ENCODE measurements around the gene ITLN1.
"Not testable (repeated sequence)": the region's sequence is repeated elsewhere in the genome, so short reads cannot be mapped to it uniquely, and the experiment has no call there.

ITLN1 gene

GRCh38 chr1:160883581-160884513 lies 1.1 kb downstream of the ITLN1 start:
- intact Hi-C loops (cut with DNase I), result no loop called here
- peak in 1 of 10 donors; percentile 48 for DNase-seq

GRCh38 chr1:160882582-160882981 lies 2.4 kb downstream of the ITLN1 start:
- intact Hi-C loops (cut with DNase I), result no loop called here
- DNase-seq, result no peak

GRCh38 chr1:160881264-160881663 lies 3.7 kb downstream of the ITLN1 start:
- intact Hi-C loops (cut with DNase I); DNase-seq: not testable (repeated sequence)

- no peak for DNase-seq
- intact Hi-C loops (cut with DNase I), result no loop called here
Measured at GRCh38 chr1:160880216-160880615, 4.8 kb downstream of the ITLN1 start.

GRCh38 chr1:160879056-160879455 lies 5.9 kb downstream of the ITLN1 start:
- intact Hi-C loops (cut with DNase I), result no loop called here

GRCh38 chr1:160877221-160877620 lies 7.8 kb downstream of the ITLN1 start:
- intact Hi-C loops (cut with DNase I), result no loop called here

More at GRCh38 chr1:160879056-160879455, 5.9 kb downstream of the ITLN1 start:
- peak in 1 of 10 donors; percentile 25 for DNase-seq

GRCh38 chr1:160876311-160876710 lies 8.7 kb downstream of the ITLN1 start:
- no peak for DNase-seq
- intact Hi-C loops (cut with DNase I), result no loop called here

More at GRCh38 chr1:160877221-160877620, 7.8 kb downstream of the ITLN1 start:
- no peak for DNase-seq

GRCh38 chr1:160875591-160875990 lies 9.4 kb downstream of the ITLN1 start:
- intact Hi-C loops (cut with DNase I); DNase-seq: not testable (repeated sequence)

- intact Hi-C loops (cut with DNase I), result no loop called here
- DNase-seq, result no peak
Measured at GRCh38 chr1:160874935-160875334, 10.0 kb downstream of the ITLN1 start.

GRCh38 chr1:160868141-160868540 lies 16.8 kb downstream of the ITLN1 start:
- DNase-seq, result no peak
- intact Hi-C loops (cut with DNase I), result no loop called here

- DNase-seq; intact Hi-C loops (cut with DNase I): not testable (repeated sequence)
Measured at GRCh38 chr1:160867651-160868050, 17.3 kb downstream of the ITLN1 start.

- intact Hi-C loops (cut with DNase I), result no loop called here
- DNase-seq, result no peak
Measured at GRCh38 chr1:160866695-160867260, 18.2 kb downstream of the ITLN1 start.

- no peak for DNase-seq
- intact Hi-C loops (cut with DNase I), result no loop called here
Measured at GRCh38 chr1:160866001-160866694, 18.8 kb downstream of the ITLN1 start.

GRCh38 chr1:160865337-160865736 lies 19.6 kb downstream of the ITLN1 start:
- intact Hi-C loops (cut with DNase I), result no loop called here
- DNase-seq, result no peak

GRCh38 chr1:160864173-160864572 lies 20.8 kb downstream of the ITLN1 start:
- intact Hi-C loops (cut with DNase I), result no loop called here
- no peak for DNase-seq

- intact Hi-C loops (cut with DNase I), result no loop called here
Measured at GRCh38 chr1:160863774-160864131, 21.2 kb downstream of the ITLN1 start.

GRCh38 chr1:160863061-160863773 lies 21.8 kb downstream of the ITLN1 start:
- DNase-seq, result no peak
- intact Hi-C loops (cut with DNase I), result no loop called here

More at GRCh38 chr1:160863774-160864131, 21.2 kb downstream of the ITLN1 start:
- no peak for DNase-seq

GRCh38 chr1:160862203-160863060 lies 22.5 kb downstream of the ITLN1 start, which contains the start of gene CD244:
Gene CD244 (minus strand): TSS chr1:160862887. CDS start chr1:160862677, 210 bp downstream.
- peak in 3 of 10 donors; percentile 12 to 81 (median 26) for DNase-seq
- intact Hi-C loops (cut with DNase I), result no loop called here

- intact Hi-C loops (cut with DNase I), result no loop called here
- no peak for DNase-seq
Measured at GRCh38 chr1:160860840-160861505, 24.0 kb downstream of the ITLN1 start.

Data from posterior cingulate gyrus (tissue), 11 donors.